Mesendoderm (in vitro differentiated cells): ENCODE results near the gene GSTM2.

ENCODE experiments used
- DNase-seq: peaks from one replicate; pipeline ENCODE4 v3.0.0; 2013
- H2AK5ac ChIP-seq: 2 replicates; pipeline ENCODE4 v1.6.1; 2013; ENCODE audit warnings: low read length, inconsistent platforms
- H2BK120ac ChIP-seq: 2 replicates; pipeline ENCODE4 v1.6.1; 2013; ENCODE audit warnings: low read depth, mild to moderate bottlenecking, low read length, moderate library complexity, mixed read lengths
- H2BK15ac ChIP-seq: replicated peaks from 2 replicates; pipeline ENCODE4 v1.6.1; 2013; ENCODE audit warnings: low read depth, mild to moderate bottlenecking, moderate library complexity
- H2BK5ac ChIP-seq: 2 replicates; pipeline ENCODE4 v1.6.1; 2013; ENCODE audit warnings: low read length, inconsistent platforms
- H3K18ac ChIP-seq: 2 replicates; pipeline ENCODE4 v1.6.1; 2013; ENCODE audit warnings: mild to moderate bottlenecking, low read length, mixed read lengths
- H3K23ac ChIP-seq: one replicate; pipeline ENCODE4 v1.6.1; 2013; ENCODE audit warnings: low read length
- H3K27ac ChIP-seq: 2 replicates; pipeline ENCODE4 v1.5.1; 2013; ENCODE audit warnings: low read depth, mild to moderate bottlenecking, inconsistent platforms, low read length, moderate library complexity
- H3K27me3 ChIP-seq: 2 replicates; pipeline ENCODE4 v1.6.1; 2013; ENCODE audit warnings: low read length, control low read depth, mild to moderate bottlenecking, inconsistent platforms; ENCODE audit not compliant: insufficient read depth, poor library complexity
- H3K36me3 ChIP-seq: 2 replicates; pipeline ENCODE4 v1.6.1; 2013; ENCODE audit warnings: low read length, inconsistent platforms; ENCODE audit not compliant: control insufficient read depth, insufficient read depth
- H3K4ac ChIP-seq: one replicate; pipeline ENCODE4 v1.6.1; 2013; ENCODE audit warnings: low read depth, mild to moderate bottlenecking, low read length, moderate library complexity
- H3K4me1 ChIP-seq: 2 replicates; pipeline ENCODE4 v1.6.1; 2013; ENCODE audit warnings: low read depth, low read length, inconsistent platforms; ENCODE audit not compliant: control insufficient read depth
- H3K4me2 ChIP-seq: 2 replicates; pipeline ENCODE4 v1.6.1; 2013; ENCODE audit warnings: low read length
- H3K4me3 ChIP-seq: 2 replicates; pipeline ENCODE4 v1.5.1; 2013; ENCODE audit warnings: mild to moderate bottlenecking, low read length
- H3K56ac ChIP-seq: one replicate; pipeline ENCODE4 v1.6.1; 2013; ENCODE audit warnings: low read length
- H3K79me1 ChIP-seq: 2 replicates; pipeline ENCODE4 v1.6.1; 2013; ENCODE audit warnings: low read length, inconsistent platforms
- H3K79me2 ChIP-seq: 2 replicates; pipeline ENCODE4 v1.6.1; 2013; ENCODE audit warnings: mild to moderate bottlenecking, low read length; ENCODE audit not compliant: control insufficient read depth, insufficient read depth
- H3K9ac ChIP-seq: 2 replicates; pipeline ENCODE4 v1.6.1; 2013; ENCODE audit warnings: low read length, inconsistent platforms
- H4K5ac ChIP-seq: one replicate; pipeline ENCODE4 v1.6.1; 2013; ENCODE audit warnings: low read length
- H4K8ac ChIP-seq: one replicate; pipeline ENCODE4 v1.6.1; 2013; ENCODE audit warnings: low read depth, mild to moderate bottlenecking, control low read depth, low read length, moderate library complexity
- WGBS: extraction: QIAGEN DNeasy Blood & Tissue Kit; methylation state at CpG from one replicate; pipeline ENCODE4 v1.1.7; 2013; ENCODE audit warnings: low lambda C conversion rate, missing lambda C conversion rate; ENCODE audit not compliant: insufficient coverage; ENCODE audit errors: extremely low coverage; 5-methylcytosine and 5-hydroxymethylcytosine counted together

Gene GSTM2

DNA sequence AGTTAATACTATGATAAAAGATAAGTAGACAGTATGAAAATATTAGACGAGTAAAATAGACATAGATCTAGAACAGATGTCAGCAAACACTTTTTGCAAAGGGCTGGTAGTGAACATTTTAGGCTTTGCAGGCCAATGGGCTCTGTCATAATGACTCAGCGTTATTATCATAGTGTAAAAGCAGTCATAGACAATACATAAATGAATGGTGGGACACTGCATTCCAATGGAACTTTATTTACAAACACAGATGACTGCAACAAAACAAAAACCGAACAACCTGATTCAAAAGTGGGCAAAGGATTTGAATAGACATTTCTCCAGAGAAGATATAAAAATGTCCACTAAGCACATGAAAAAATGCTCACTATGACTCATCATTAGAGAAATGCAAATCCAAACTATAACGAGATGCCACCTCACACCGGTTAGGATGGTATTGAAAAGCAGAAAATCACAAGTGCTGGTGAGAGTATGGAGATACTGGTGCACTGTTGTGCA lies 51.5 kb downstream of the GSTM2 start:
- no peak overlapping the region for H2BK120ac ChIP-seq

DNA sequence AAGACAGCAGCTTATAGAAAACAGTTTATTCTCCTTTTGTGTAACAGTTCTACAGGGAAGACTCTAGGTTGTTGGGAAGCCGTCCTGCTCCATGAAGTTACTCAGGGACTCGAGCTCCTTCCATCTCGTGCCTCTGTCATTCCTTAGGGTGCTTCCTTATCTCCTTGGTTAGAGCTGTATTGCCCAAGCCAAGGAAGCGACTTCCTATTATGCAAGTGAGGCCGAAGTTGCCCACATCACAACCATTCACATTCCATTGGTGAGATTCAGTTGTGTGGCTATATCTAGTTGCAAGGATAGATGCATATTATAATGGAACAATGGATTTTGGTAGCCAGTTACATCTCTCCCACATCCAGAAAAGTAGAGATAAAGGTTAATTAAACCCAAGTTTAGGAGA lies 53.2 kb downstream of the GSTM2 start:
- Histone ChIP-seq H3K79me1 (no peaks in the 10 kb centered on the region), H4K8ac (no peak overlapping the region), H4K5ac (no peak overlapping the region), H3K27me3 (no peaks in the 10 kb centered on the region), H3K79me2 (no peaks in the 10 kb centered on the region), H2AK5ac (no peak overlapping the region), H3K27ac (no peak overlapping the region), H3K18ac (no peak overlapping the region), H3K23ac (no peak overlapping the region), H3K9ac (no peak overlapping the region), H2BK15ac (no peak overlapping the region), H2BK120ac (no peak overlapping the region), H3K4me3 (no peak overlapping the region), H3K4ac (no peak overlapping the region), H3K4me1 (no peaks in the 10 kb centered on the region), H3K36me3 (no peaks in the 10 kb centered on the region), H3K56ac (no peak overlapping the region), H3K4me2 (no peak overlapping the region), H2BK5ac (no peak overlapping the region)
- WGBS, result no CpG with 5 or more reads among the region's 5 CpGs
- no peak for DNase-seq

More for the DNA sequence above, 51.5 kb downstream of the GSTM2 start:
- no peak overlapping the region for H3K27ac ChIP-seq
- no peak overlapping the region for H3K23ac ChIP-seq
- DNase-seq, result no peak
- no peak overlapping the region for H2AK5ac ChIP-seq
- no peak overlapping the region for H3K4me2 ChIP-seq
- H3K79me2 ChIP-seq, result no peaks in the 10 kb centered on the region
- no peak overlapping the region for H4K8ac ChIP-seq
- no peaks in the 10 kb centered on the region for H3K79me1 ChIP-seq
- H2BK15ac ChIP-seq, result no peak overlapping the region
- WGBS, result no CpG with 5 or more reads among the region's 5 CpGs
- no peak overlapping the region for H3K9ac ChIP-seq
- H3K4me1 ChIP-seq, result no peaks in the 10 kb centered on the region
- H3K4me3 ChIP-seq, result no peak overlapping the region
- no peak overlapping the region for H3K56ac ChIP-seq
- no peaks in the 10 kb centered on the region for H3K27me3 ChIP-seq
- no peak overlapping the region for H3K18ac ChIP-seq
- no peak overlapping the region for H4K5ac ChIP-seq
- H3K4ac ChIP-seq, result no peak overlapping the region
- no peaks in the 10 kb centered on the region for H3K36me3 ChIP-seq
- H2BK5ac ChIP-seq, result no peak overlapping the region

DNA sequence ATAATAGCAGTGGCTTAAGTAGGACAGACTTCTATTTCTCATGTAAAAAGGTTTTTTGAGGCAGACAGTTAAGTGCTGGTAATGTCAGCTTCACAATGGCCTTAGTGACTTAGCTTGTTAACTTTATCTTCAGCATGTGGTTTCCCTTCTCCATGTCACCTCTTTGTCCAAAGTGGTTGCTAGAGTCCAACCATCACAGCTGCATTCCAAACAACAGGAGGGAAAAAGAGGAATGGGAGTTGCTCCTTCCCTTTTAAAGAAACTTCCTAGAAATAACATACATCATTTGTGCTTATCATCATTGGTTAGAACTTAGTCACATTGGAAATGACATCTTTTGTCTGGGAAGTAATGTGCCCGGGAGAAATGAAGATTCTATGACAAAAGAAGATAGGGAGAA lies 54.1 kb downstream of the GSTM2 start:
- DNase-seq, result no peak
- WGBS, result no CpG with 5 or more reads among the region's 1 CpG
- H3K79me1 ChIP-seq, result no peaks in the 10 kb centered on the region
- no peak overlapping the region for H2BK15ac ChIP-seq
- no peaks in the 10 kb centered on the region for H3K27me3 ChIP-seq
- no peak overlapping the region for H2BK120ac ChIP-seq
- no peak overlapping the region for H4K8ac ChIP-seq
- no peaks in the 10 kb centered on the region for H3K4me1 ChIP-seq
- no peak overlapping the region for H3K4me2 ChIP-seq
- H3K23ac ChIP-seq, result no peak overlapping the region
- H2BK5ac ChIP-seq, result no peak overlapping the region
- H3K4ac ChIP-seq, result no peak overlapping the region
- no peaks in the 10 kb centered on the region for H3K36me3 ChIP-seq
- no peak overlapping the region for H2AK5ac ChIP-seq
- no peak overlapping the region for H3K4me3 ChIP-seq
- H3K79me2 ChIP-seq, result no peaks in the 10 kb centered on the region
- H4K5ac ChIP-seq, result no peak overlapping the region
- no peak overlapping the region for H3K18ac ChIP-seq
- no peak overlapping the region for H3K56ac ChIP-seq
- H3K9ac ChIP-seq, result no peak overlapping the region
- H3K27ac ChIP-seq, result no peak overlapping the region

DNA sequence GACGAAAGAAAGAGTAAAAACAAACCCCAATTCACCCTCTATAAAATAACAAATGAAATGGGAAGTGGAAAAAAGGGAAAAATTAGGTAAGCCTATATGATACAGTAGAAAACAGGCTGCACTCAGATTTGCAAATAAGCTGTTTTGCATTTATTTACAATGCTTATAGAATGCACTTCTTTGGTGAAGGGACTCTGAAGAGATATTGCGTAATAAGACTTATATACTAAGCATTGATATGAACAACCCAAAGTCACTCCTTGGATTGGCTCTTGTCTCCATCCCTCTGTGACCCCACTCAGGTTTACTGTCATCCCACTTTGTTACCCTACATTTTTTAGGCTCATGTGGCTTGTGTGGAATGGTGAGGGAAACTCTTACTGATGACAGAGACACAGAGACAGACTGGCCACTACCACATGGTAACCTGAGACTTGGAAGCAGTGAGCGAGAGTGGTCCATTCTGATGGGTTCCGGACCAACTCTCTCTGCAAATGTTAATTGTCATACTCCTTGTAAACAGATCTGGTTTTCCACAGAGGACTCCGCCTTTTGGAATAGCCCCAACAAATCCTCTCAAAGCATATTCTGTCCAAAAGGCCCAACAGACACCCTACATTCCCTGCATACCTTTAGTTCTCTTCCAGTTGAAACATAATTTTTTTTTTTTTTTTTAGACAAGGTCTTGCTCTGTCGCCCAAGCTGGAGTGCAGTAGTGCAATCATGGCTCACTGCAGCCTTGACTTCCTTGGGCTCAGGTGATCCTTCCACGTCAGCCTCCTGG lies 55.2 kb downstream of the GSTM2 start:
- Histone ChIP-seq H3K9ac (no peak overlapping the region), H2BK15ac (no peak overlapping the region), H3K18ac (no peak overlapping the region), H2AK5ac (no peak overlapping the region), H4K5ac (no peak overlapping the region), H3K27ac (no peak overlapping the region), H3K79me1 (no peaks in the 10 kb centered on the region), H3K36me3 (no peaks in the 10 kb centered on the region), H3K4me3 (no peak overlapping the region), H4K8ac (no peak overlapping the region), H3K4ac (no peak overlapping the region), H2BK120ac (no peak overlapping the region), H3K4me2 (no peak overlapping the region), H2BK5ac (no peak overlapping the region), H3K27me3 (no peaks in the 10 kb centered on the region), H3K4me1 (no peaks in the 10 kb centered on the region), H3K23ac (no peak overlapping the region), H3K79me2 (no peaks in the 10 kb centered on the region), H3K56ac (no peak overlapping the region)
- no peak for DNase-seq
- no CpG with 5 or more reads among the region's 7 CpGs for WGBS
